Panc1 (cell line): ENCODE results near the gene IDE. TPM values are rescaled to one million over a fixed set of nuclear protein-coding genes. Genes with fewer than 3 reads are reported as not detected.

Source experiments
- ATAC-seq: fragments of 200-7000 bp; cut with Tn5 transposase; 2 replicates; pipeline ENCODE4 v1.9.1; 2020; ENCODE audit warnings: mild to moderate bottlenecking, moderate library complexity
- BruUV-seq: library from RNA; stranded (reverse); fragments of 400-500 nt; replicated peaks from 2 replicates; lab custom pipeline; 2021; lab: Mats Ljungman, UMichigan
- CTCF ChIA-PET: fragments of 300-600 bp; sonication (Branson Sonifier 250); formaldehyde crosslinking; loops from one replicate; lab custom pipeline; 2022; ENCODE audit warnings: antibody characterized with exemption; lab: Charles Lee
- POLR2A ChIA-PET: fragments of 300-600 bp; sonication (Branson Sonifier 250); formaldehyde crosslinking; loops from one replicate; lab custom pipeline; 2022; ENCODE audit warnings: antibody characterized with exemption; lab: Charles Lee
- DNase-seq: peaks from one replicate; pipeline ENCODE4 v3.0.0-alpha.2; 2010; ENCODE audit warnings: low read depth, low spot score
- H3K27ac ChIP-seq: 2 replicates; pipeline ENCODE4 v1.5.1; 2011; ENCODE audit warnings: mild to moderate bottlenecking, low read length, inconsistent platforms
- H3K27me3 ChIP-seq: fragments of 200-500 bp; sonication (Bioruptor generic); 2 replicates; pipeline ENCODE4 v1.6.0; 2014; ENCODE audit warnings: low read length, inconsistent platforms; ENCODE audit not compliant: control insufficient read depth, insufficient read depth
- H3K36me3 ChIP-seq: fragments of 200-500 bp; sonication (Bioruptor generic); 2 replicates; pipeline ENCODE4 v1.5.1; 2014; ENCODE audit warnings: inconsistent platforms, mild to moderate bottlenecking, low read length, moderate library complexity; ENCODE audit not compliant: control insufficient read depth, insufficient read depth
- H3K4me1 ChIP-seq: 2 replicates; pipeline ENCODE4 v1.5.1; 2011; ENCODE audit warnings: inconsistent platforms, mild to moderate bottlenecking, low read length, moderate library complexity; ENCODE audit not compliant: control insufficient read depth, insufficient read depth
- H3K4me3 ChIP-seq, 2 experiments: 2 replicates each; pipeline ENCODE4 v1.5.1; 2011 to 2012; ENCODE audit warnings: low read depth in 2 of 2, low read length in 2 of 2, mild to moderate bottlenecking in 2 of 2, inconsistent platforms in 1 of 2, moderate library complexity in 1 of 2
- H3K9me3 ChIP-seq: fragments of 200-500 bp; sonication (Bioruptor generic); 2 replicates; pipeline ENCODE4 v1.5.1; 2014; ENCODE audit warnings: low read depth, mild to moderate bottlenecking, inconsistent platforms, low read length, moderate library complexity; ENCODE audit not compliant: control insufficient read depth, insufficient read depth
- POLR2AphosphoS5 ChIP-seq: IDR thresholded peaks from 2 replicates; pipeline ENCODE4 v1.6.1; 2012; ENCODE audit warnings: mild to moderate bottlenecking, low read depth, low read length, moderate library complexity
- SIN3A ChIP-seq: IDR thresholded peaks from 2 replicates; pipeline ENCODE4 v1.6.1; 2012; ENCODE audit warnings: low read depth, mild to moderate bottlenecking, low read length, moderate library complexity, borderline replicate concordance; ENCODE audit not compliant: insufficient read depth
- TCF7L2 ChIP-seq: IDR thresholded peaks from 2 replicates; pipeline ENCODE4 v1.6.1; 2011; ENCODE audit warnings: mild to moderate bottlenecking, low read depth, low read length, inconsistent platforms
- in situ Hi-C: cut with HindIII; loops from 2 replicates; pipeline ENCODE4 v1.10.0; 2016; ENCODE audit warnings: low sequenced_read_pairs, low pct_unique_long_range_greater_than_20kb
- intact Hi-C: fragments of 100-400 bp; cut with micrococcal nuclease; formaldehyde crosslinking; loops from one replicate; pipeline ENCODE4 v1.10.0; 2022; ENCODE audit not compliant: unreplicated experiment
- total RNA-seq: library from RNA; stranded (reverse); gene quantifications from one replicate; pipeline ENCODE4 v1.2.1, GENCODE V29; 2021; ENCODE audit not compliant: unreplicated experiment
- TF ChIP-seq, protein P1 (sequence below), 2 experiments: IDR thresholded peaks; 2 replicates each; pipeline ENCODE4 v1.6.1; 2011 to 2012; ENCODE audit warnings: low read depth in 2 of 2, control low read depth in 1 of 2, low read length in 1 of 2, mild to moderate bottlenecking in 1 of 2, moderate library complexity in 1 of 2; ENCODE audit not compliant: insufficient read depth in 1 of 2
- TF ChIP-seq, protein P2 (sequence below): fragments of 450-650 bp; IDR thresholded peaks from 2 replicates; pipeline ENCODE4 v1.5.1; 2017; ENCODE audit warnings: mild to moderate bottlenecking

IDE gene
- total RNA-seq, 1 experiment from 2014 or later = 79.0 TPM

DNA sequence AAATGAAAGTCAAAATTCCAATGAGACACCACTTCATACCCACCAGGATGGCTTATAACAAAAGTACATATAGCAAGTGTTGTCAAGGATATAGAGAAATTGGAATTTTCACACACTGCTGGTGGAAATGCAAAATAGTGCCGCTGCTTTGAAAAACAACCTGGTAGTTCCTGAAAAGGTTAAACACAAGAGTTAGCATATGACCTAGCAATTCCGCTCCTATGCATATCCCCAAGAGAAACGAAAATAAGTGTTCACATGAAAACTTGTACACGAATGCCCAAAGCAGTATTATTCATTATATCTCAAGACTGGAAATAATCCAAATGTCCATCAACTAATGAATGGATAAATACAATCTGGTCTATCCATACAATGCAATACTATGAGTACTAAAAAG, 14.8 kb downstream of the IDE start:
- H3K4me3 ChIP-seq = no peak overlapping the region

DNA sequence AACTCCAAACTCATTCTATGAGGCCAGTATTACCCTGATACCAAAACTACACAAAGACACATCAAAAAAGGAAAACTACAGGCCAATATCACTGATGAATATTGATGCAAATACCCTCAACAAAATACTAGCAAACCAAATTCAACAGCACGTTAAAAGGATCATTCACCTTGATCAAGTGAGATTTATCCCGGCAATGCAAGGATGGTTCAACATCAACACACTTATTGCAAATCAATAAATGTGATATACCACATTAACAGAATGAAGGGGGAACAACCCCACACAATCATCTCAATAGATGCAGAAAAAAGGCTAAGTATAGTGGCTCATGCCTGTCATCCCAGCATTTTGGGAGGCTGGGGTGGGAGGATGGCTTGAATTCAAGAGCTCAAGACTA, 19.9 kb downstream of the IDE start:
- POLR2A ChIA-PET = no interaction called here
- intact Hi-C loops (no loop called here), in situ Hi-C loops (no loop called here)
- H3K4me3 ChIP-seq = no peak overlapping the region
- H3K36me3 ChIP-seq = peaks cover 2% of the 10 kb centered on the region; the same call in 1 of the 2 replicates
- no peaks in the 10 kb centered on the region; the same call in 1 of the 2 replicates for H3K9me3 ChIP-seq
- CTCF ChIA-PET = no interaction called here
- no peaks in the 10 kb centered on the region for H3K4me1 ChIP-seq
- H3K27me3 ChIP-seq = no peaks in the 10 kb centered on the region
- BruUV-seq = no TSS peak
- H3K27ac ChIP-seq = no peak overlapping the region
- ATAC-seq = no peak
- DNase-seq = no peak
- TF ChIP-seq, protein P1, sequence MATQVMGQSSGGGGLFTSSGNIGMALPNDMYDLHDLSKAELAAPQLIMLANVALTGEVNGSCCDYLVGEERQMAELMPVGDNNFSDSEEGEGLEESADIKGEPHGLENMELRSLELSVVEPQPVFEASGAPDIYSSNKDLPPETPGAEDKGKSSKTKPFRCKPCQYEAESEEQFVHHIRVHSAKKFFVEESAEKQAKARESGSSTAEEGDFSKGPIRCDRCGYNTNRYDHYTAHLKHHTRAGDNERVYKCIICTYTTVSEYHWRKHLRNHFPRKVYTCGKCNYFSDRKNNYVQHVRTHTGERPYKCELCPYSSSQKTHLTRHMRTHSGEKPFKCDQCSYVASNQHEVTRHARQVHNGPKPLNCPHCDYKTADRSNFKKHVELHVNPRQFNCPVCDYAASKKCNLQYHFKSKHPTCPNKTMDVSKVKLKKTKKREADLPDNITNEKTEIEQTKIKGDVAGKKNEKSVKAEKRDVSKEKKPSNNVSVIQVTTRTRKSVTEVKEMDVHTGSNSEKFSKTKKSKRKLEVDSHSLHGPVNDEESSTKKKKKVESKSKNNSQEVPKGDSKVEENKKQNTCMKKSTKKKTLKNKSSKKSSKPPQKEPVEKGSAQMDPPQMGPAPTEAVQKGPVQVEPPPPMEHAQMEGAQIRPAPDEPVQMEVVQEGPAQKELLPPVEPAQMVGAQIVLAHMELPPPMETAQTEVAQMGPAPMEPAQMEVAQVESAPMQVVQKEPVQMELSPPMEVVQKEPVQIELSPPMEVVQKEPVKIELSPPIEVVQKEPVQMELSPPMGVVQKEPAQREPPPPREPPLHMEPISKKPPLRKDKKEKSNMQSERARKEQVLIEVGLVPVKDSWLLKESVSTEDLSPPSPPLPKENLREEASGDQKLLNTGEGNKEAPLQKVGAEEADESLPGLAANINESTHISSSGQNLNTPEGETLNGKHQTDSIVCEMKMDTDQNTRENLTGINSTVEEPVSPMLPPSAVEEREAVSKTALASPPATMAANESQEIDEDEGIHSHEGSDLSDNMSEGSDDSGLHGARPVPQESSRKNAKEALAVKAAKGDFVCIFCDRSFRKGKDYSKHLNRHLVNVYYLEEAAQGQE (IDR thresholded peaks at IDR 0.05; ENCODE audit: insufficient read depth in 1 of 2, low read depth in 2 of 2, low read length in 1 of 2) = no peak
- TF ChIP-seq SIN3A = no peak
- TF ChIP-seq POLR2AphosphoS5 = no peak
- no peak for TF ChIP-seq TCF7L2
- TF ChIP-seq, protein P2, sequence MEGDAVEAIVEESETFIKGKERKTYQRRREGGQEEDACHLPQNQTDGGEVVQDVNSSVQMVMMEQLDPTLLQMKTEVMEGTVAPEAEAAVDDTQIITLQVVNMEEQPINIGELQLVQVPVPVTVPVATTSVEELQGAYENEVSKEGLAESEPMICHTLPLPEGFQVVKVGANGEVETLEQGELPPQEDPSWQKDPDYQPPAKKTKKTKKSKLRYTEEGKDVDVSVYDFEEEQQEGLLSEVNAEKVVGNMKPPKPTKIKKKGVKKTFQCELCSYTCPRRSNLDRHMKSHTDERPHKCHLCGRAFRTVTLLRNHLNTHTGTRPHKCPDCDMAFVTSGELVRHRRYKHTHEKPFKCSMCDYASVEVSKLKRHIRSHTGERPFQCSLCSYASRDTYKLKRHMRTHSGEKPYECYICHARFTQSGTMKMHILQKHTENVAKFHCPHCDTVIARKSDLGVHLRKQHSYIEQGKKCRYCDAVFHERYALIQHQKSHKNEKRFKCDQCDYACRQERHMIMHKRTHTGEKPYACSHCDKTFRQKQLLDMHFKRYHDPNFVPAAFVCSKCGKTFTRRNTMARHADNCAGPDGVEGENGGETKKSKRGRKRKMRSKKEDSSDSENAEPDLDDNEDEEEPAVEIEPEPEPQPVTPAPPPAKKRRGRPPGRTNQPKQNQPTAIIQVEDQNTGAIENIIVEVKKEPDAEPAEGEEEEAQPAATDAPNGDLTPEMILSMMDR = no peak

More for the DNA sequence above, 14.8 kb downstream of the IDE start:
- in situ Hi-C loops = no loop called here
- ATAC-seq (no peak), DNase-seq (no peak)
- BruUV-seq = no TSS peak
- no peaks in the 10 kb centered on the region for H3K27me3 ChIP-seq
- intact Hi-C loops = no loop called here
- H3K27ac ChIP-seq = no peak overlapping the region
- TF ChIP-seq TCF7L2 (no peak), SIN3A (no peak), POLR2AphosphoS5 (no peak)
- TF ChIP-seq, protein P2 = no peak
- TF ChIP-seq, protein P1 (IDR thresholded peaks at IDR 0.05; ENCODE audit: insufficient read depth in 1 of 2, low read depth in 2 of 2, low read length in 1 of 2) = no peak
- H3K4me1 ChIP-seq = no peaks in the 10 kb centered on the region
- POLR2A ChIA-PET = no interaction called here
- H3K9me3 ChIP-seq = no peaks in the 10 kb centered on the region; the same call in 1 of the 2 replicates
- CTCF ChIA-PET = no interaction called here
- peaks cover 3% of the 10 kb centered on the region; the same call in 1 of the 2 replicates for H3K36me3 ChIP-seq
